Gastroesophageal sphincter (tissue), 3 donors: ENCODE data around the gene SPEN.

Experiments used
- EP300 ChIP-seq: sonication (generic); formaldehyde crosslinking; IDR thresholded peaks from one replicate; pipeline ENCODE4 v1.6.1; 2017; ENCODE audit warnings: antibody characterized with exemption, mild to moderate bottlenecking
- POLR2A ChIP-seq, 2 donors: fragments of 450-650 bp; IDR thresholded peaks; one replicate each; pipeline ENCODE4 v1.6.1; 2017; ENCODE audit warnings: antibody characterized with exemption in 2 of 2, mild to moderate bottlenecking in 2 of 2, moderate library complexity in 1 of 2
- POLR2AphosphoS5 ChIP-seq: sonication (generic); formaldehyde crosslinking; IDR thresholded peaks from one replicate; pipeline ENCODE4 v1.6.1; 2017; ENCODE audit warnings: antibody characterized with exemption
- TF ChIP-seq, protein P1 (sequence below), 4 experiments: fragments of 200-600 bp in 2 of 4; fragments of 450-650 bp in 2 of 4; sonication (generic) in 1 of 4; IDR thresholded peaks; one replicate each; pipeline ENCODE4 v1.5.1; 2017 to 2019; ENCODE audit warnings: antibody characterized with exemption in 4 of 4, mild to moderate bottlenecking in 2 of 4, moderate library complexity in 2 of 4

DNA sequence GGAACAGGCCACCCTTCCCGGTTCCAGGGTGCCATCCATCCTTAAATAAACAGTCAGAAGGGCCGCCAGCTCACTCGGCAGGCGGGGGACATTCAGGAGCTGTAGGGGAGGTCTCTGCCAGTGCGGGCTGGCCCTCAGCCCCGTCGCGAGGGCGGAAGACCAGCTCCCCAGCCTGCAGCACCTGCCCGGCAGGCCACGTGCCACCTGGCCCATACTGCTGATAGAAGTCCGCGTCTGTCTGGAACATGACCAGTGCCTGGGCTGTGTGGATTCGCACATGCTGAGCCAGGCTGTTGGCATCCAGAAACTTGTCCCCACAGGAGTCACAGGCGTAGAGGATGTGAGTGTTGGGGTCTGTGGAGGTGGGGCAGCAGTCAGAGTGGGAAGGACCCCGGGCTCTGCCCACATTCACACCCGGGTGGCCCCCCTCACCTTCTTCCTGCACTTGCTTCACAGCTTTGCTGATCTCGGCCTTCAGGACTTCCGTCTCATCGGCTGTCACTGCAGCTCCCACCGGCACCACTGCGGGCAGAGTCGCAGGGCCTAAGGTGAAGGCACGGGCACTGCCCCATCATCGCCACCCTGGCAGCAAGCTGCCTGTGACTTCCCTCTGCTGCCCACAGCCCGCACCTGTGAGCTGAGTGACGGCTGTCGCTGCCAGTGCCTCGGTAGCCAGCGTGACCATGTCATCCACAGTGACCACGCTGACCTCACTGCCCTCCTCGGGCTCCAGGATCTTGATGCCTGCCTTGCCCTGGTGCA, 94.6 kb downstream of the SPEN start:
- no peak for TF ChIP-seq POLR2AphosphoS5
- TF ChIP-seq, protein P1, sequence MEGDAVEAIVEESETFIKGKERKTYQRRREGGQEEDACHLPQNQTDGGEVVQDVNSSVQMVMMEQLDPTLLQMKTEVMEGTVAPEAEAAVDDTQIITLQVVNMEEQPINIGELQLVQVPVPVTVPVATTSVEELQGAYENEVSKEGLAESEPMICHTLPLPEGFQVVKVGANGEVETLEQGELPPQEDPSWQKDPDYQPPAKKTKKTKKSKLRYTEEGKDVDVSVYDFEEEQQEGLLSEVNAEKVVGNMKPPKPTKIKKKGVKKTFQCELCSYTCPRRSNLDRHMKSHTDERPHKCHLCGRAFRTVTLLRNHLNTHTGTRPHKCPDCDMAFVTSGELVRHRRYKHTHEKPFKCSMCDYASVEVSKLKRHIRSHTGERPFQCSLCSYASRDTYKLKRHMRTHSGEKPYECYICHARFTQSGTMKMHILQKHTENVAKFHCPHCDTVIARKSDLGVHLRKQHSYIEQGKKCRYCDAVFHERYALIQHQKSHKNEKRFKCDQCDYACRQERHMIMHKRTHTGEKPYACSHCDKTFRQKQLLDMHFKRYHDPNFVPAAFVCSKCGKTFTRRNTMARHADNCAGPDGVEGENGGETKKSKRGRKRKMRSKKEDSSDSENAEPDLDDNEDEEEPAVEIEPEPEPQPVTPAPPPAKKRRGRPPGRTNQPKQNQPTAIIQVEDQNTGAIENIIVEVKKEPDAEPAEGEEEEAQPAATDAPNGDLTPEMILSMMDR (IDR thresholded peaks at IDR 0.05): no peak
- TF ChIP-seq POLR2A (IDR thresholded peaks at IDR 0.05): no peak
- TF ChIP-seq EP300: no peak
